ENCODE results near the gene ZIC1. TPM values are rescaled to one million over a fixed set of nuclear protein-coding genes. Genes with fewer than 3 reads are reported as not detected.

ZIC1 gene
- total and polyA plus RNA-seq, 9 of the 15 experiments (the other 6 are each of a cell fraction or from before 2014, with no cell fraction given) = 0.21 to 0.42 TPM; not detected in 7

DNA sequence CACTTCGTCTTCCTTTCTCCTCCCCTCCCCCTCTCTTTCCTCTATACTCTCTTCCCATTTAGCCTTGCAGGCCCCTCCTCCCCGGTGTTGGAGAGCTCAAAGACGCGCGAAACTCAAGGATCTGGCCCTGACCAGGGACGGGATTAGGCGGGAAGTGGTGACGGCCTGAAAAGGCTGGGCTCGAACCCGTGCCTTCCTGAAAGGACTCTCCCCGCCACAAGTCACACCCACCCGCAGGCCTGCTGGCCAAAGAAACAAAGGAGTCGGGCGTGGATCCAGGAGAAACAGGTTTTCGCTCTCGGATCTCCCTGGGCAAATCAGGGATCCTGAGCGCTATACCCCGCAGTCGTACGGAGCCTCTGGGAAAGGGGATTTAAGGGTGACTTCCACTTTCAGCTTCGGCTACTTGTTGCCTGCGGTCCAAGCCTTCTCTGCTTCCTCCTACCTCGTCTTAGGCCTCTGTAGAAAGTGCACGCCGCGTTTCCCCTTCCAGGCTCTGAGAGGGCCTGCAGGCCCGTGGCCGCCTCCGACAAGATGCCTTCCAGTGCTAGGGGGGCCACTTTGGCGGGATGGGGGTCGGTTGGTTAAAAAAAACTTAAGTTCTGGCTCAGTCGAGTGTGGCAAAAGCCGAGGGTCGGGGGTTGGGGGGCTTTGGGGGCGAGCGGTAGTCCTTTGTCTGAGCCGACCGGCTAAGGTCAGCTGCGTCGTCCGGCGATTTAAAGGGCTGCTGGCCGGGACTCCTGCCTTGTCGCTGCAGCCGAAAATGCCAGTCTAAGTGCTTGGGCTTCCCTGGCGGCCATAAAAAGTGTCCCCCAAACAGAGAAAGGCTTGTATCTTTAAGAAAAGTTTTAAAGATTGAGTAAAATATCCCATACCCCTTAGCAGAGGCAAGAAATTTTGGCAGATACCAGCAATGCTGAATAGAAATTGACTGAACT is 11.0 kb upstream of the ZIC1 start (continued):
- TF ChIP-seq ZBTB40 (IDR thresholded peaks at IDR 0.05) (no peak), ZBTB40 (CRISPR knock-in tag; IDR thresholded peaks at IDR 0.05) (no peak), EP300 (IDR thresholded peaks at IDR 0.05; ENCODE audit: low read length) (no peak)
- TF ChIP-seq, protein P1, sequence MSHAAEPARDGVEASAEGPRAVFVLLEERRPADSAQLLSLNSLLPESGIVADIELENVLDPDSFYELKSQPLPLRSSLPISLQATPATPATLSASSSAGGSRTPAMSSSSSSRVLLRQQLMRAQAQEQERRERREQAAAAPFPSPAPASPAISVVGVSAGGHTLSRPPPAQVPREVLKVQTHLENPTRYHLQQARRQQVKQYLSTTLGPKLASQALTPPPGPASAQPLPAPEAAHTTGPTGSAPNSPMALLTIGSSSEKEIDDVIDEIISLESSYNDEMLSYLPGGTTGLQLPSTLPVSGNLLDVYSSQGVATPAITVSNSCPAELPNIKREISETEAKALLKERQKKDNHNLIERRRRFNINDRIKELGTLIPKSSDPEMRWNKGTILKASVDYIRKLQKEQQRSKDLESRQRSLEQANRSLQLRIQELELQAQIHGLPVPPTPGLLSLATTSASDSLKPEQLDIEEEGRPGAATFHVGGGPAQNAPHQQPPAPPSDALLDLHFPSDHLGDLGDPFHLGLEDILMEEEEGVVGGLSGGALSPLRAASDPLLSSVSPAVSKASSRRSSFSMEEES (CRISPR knock-in tag; IDR thresholded peaks at IDR 0.05) = no peak
- TF ChIP-seq, protein P2, sequence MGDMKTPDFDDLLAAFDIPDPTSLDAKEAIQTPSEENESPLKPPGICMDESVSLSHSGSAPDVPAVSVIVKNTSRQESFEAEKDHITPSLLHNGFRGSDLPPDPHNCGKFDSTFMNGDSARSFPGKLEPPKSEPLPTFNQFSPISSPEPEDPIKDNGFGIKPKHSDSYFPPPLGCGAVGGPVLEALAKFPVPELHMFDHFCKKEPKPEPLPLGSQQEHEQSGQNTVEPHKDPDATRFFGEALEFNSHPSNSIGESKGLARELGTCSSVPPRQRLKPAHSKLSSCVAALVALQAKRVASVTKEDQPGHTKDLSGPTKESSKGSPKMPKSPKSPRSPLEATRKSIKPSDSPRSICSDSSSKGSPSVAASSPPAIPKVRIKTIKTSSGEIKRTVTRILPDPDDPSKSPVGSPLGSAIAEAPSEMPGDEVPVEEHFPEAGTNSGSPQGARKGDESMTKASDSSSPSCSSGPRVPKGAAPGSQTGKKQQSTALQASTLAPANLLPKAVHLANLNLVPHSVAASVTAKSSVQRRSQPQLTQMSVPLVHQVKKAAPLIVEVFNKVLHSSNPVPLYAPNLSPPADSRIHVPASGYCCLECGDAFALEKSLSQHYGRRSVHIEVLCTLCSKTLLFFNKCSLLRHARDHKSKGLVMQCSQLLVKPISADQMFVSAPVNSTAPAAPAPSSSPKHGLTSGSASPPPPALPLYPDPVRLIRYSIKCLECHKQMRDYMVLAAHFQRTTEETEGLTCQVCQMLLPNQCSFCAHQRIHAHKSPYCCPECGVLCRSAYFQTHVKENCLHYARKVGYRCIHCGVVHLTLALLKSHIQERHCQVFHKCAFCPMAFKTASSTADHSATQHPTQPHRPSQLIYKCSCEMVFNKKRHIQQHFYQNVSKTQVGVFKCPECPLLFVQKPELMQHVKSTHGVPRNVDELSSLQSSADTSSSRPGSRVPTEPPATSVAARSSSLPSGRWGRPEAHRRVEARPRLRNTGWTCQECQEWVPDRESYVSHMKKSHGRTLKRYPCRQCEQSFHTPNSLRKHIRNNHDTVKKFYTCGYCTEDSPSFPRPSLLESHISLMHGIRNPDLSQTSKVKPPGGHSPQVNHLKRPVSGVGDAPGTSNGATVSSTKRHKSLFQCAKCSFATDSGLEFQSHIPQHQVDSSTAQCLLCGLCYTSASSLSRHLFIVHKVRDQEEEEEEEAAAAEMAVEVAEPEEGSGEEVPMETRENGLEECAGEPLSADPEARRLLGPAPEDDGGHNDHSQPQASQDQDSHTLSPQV (IDR thresholded peaks at IDR 0.05) = no peak
